GM12878 (cell line): ENCODE measurements around the gene MYO9B. TPM values are rescaled to one million over a fixed set of nuclear protein-coding genes. Genes with fewer than 3 reads are reported as not detected.

Experiments
- KAT2A ChIP-seq: conservative IDR thresholded peaks from 2 replicates; pipeline ENCODE4 v1.6.1; 2011; ENCODE audit warnings: low read depth, low read length; ENCODE audit not compliant: control insufficient read depth
- KDM1A ChIP-seq: fragments of 200-600 bp; sonication (generic); IDR thresholded peaks from 2 replicates; pipeline ENCODE4 v1.6.1; 2016; ENCODE audit warnings: borderline replicate concordance
- MYC ChIP-seq: IDR thresholded peaks from 2 replicates; pipeline ENCODE4 v1.6.1; 2011; ENCODE audit warnings: mild to moderate bottlenecking, low read length, moderate library complexity, inconsistent platforms; ENCODE audit not compliant: insufficient read depth, insufficient replicate concordance, insufficient read length, severe bottlenecking
- POLR2AphosphoS5 ChIP-seq: IDR thresholded peaks from 2 replicates; pipeline ENCODE4 v1.6.1; 2011; ENCODE audit warnings: mild to moderate bottlenecking, low read length, inconsistent platforms
- SMAD5 ChIP-seq: IDR thresholded peaks from 2 replicates; pipeline ENCODE4 v1.6.1; 2016; ENCODE audit warnings: antibody characterized with exemption, low read depth
- STAT1 ChIP-seq: fragments of 450-650 bp; conservative IDR thresholded peaks from 2 replicates; pipeline ENCODE4 v1.6.1; 2014; ENCODE audit warnings: antibody characterized with exemption, mild to moderate bottlenecking
- polyA plus RNA-seq, 11 experiments: library from polyadenylated mRNA; depleted of rRNA in 4 of 11; unstranded in 6 of 11; stranded (reverse) in 5 of 11; fragments of >200 nt; fragmentation: Nextera tagmentation in 4 of 11; fragmentation: Illumina TruSeq in 1 of 11; extraction: Ambion mirVana in 4 of 11; extraction: Trizol in 1 of 11; gene quantifications; 1 replicate in 1 of 11; 2 replicates in 10 of 11; pipeline versions ENCODE4 v1.2.1 to v1.2.3, GENCODE V29; 2011 to 2016; ENCODE audit warnings: inconsistent platforms in 2 of 11, missing spikeins in 2 of 11, low read depth in 1 of 11
- total RNA-seq, 4 experiments: library from RNA; depleted of rRNA in 3 of 4; stranded (reverse); fragments of >200 nt in 3 of 4; fragmentation: Illumina TruSeq in 1 of 4; extraction: Trizol in 1 of 4; gene quantifications; 2 replicates each; pipeline versions ENCODE4 v1.2.1 to v1.2.3, GENCODE V29; 2013 to 2021
- TF ChIP-seq, protein P1 (sequence below): fragments of 450-650 bp; formaldehyde crosslinking; IDR thresholded peaks from 2 replicates; pipeline ENCODE4 v1.4.0; 2020; ENCODE audit warnings: mild to moderate bottlenecking, moderate library complexity
- TF ChIP-seq, protein P2 (sequence below): fragments of 450-650 bp; IDR thresholded peaks from 2 replicates; pipeline ENCODE4 v1.6.1; 2017; ENCODE audit warnings: mild to moderate bottlenecking, moderate library complexity
- TF ChIP-seq, protein P3 (sequence below): IDR thresholded peaks from 2 replicates; pipeline ENCODE4 v1.6.1; 2011; ENCODE audit warnings: mild to moderate bottlenecking, low read depth, low read length, moderate library complexity; ENCODE audit not compliant: insufficient replicate concordance
- TF ChIP-seq, protein P4 (sequence below): IDR thresholded peaks from 2 replicates; pipeline ENCODE4 v1.6.1; 2012; ENCODE audit warnings: improper control_type of control experiment, low read depth, low read length; ENCODE audit not compliant: insufficient replicate concordance
- TF ChIP-seq, protein P5 (sequence below): fragments of 450-650 bp; IDR thresholded peaks from 2 replicates; pipeline ENCODE4 v1.6.1; 2016; ENCODE audit warnings: mild to moderate bottlenecking

MYO9B gene
- total and polyA plus RNA-seq, 10 of the 15 experiments (the other 5 are each of a cell fraction or from before 2014, with no cell fraction given), result 5.4 to 165 (median 45.8) TPM

DNA sequence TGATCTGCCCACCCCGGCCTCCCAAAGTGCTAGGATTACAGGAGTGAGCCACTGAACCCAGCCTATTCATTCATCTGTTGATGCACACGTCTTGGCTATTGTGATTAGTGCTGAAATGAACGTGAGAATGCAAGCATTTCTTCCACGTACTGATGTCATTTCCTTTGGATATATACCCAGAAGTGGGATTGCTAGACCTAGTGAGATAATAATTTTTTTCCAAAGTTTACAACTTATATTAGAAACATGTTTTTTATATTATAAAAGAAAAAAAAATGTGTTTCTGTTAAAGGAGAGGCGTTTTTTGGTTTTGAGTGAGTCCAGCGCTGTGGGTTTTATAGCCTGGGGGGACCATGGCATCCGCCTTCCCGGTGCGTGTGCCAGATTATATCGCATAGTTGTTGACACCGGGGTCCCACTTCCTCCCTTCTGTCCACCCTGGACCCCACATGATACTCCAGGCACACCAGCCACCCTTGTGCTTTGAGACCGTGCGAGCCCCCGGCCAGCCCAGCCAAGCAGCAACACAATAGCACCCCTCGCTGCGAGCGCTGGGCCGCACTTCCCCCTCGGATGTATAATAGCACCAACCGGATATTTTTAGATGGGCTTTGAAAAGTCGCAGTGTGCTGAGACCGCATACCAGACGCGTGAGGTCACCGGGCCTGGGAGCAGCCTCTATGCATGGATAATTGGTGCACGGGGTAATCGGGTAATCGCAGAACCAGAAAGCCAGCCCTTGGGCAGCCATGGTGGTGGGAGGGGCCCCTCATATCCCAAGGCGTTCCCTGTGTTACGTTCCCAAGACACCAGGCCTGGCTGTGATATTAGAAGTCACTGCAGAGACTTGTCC, 59.6 kb downstream of the MYO9B start (continued):
- TF ChIP-seq, protein P1, sequence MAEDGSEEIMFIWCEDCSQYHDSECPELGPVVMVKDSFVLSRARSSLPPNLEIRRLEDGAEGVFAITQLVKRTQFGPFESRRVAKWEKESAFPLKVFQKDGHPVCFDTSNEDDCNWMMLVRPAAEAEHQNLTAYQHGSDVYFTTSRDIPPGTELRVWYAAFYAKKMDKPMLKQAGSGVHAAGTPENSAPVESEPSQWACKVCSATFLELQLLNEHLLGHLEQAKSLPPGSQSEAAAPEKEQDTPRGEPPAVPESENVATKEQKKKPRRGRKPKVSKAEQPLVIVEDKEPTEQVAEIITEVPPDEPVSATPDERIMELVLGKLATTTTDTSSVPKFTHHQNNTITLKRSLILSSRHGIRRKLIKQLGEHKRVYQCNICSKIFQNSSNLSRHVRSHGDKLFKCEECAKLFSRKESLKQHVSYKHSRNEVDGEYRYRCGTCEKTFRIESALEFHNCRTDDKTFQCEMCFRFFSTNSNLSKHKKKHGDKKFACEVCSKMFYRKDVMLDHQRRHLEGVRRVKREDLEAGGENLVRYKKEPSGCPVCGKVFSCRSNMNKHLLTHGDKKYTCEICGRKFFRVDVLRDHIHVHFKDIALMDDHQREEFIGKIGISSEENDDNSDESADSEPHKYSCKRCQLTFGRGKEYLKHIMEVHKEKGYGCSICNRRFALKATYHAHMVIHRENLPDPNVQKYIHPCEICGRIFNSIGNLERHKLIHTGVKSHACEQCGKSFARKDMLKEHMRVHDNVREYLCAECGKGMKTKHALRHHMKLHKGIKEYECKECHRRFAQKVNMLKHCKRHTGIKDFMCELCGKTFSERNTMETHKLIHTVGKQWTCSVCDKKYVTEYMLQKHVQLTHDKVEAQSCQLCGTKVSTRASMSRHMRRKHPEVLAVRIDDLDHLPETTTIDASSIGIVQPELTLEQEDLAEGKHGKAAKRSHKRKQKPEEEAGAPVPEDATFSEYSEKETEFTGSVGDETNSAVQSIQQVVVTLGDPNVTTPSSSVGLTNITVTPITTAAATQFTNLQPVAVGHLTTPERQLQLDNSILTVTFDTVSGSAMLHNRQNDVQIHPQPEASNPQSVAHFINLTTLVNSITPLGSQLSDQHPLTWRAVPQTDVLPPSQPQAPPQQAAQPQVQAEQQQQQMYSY (CRISPR knock-in tag), result no peak
- TF ChIP-seq POLR2AphosphoS5, result no peak
- TF ChIP-seq, protein P2, sequence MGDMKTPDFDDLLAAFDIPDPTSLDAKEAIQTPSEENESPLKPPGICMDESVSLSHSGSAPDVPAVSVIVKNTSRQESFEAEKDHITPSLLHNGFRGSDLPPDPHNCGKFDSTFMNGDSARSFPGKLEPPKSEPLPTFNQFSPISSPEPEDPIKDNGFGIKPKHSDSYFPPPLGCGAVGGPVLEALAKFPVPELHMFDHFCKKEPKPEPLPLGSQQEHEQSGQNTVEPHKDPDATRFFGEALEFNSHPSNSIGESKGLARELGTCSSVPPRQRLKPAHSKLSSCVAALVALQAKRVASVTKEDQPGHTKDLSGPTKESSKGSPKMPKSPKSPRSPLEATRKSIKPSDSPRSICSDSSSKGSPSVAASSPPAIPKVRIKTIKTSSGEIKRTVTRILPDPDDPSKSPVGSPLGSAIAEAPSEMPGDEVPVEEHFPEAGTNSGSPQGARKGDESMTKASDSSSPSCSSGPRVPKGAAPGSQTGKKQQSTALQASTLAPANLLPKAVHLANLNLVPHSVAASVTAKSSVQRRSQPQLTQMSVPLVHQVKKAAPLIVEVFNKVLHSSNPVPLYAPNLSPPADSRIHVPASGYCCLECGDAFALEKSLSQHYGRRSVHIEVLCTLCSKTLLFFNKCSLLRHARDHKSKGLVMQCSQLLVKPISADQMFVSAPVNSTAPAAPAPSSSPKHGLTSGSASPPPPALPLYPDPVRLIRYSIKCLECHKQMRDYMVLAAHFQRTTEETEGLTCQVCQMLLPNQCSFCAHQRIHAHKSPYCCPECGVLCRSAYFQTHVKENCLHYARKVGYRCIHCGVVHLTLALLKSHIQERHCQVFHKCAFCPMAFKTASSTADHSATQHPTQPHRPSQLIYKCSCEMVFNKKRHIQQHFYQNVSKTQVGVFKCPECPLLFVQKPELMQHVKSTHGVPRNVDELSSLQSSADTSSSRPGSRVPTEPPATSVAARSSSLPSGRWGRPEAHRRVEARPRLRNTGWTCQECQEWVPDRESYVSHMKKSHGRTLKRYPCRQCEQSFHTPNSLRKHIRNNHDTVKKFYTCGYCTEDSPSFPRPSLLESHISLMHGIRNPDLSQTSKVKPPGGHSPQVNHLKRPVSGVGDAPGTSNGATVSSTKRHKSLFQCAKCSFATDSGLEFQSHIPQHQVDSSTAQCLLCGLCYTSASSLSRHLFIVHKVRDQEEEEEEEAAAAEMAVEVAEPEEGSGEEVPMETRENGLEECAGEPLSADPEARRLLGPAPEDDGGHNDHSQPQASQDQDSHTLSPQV, result 0 out of 2 replicates have a peak, but pooled peaks have one; percentile 12
- no peak for TF ChIP-seq MYC
- TF ChIP-seq KDM1A, result no peak
- TF ChIP-seq STAT1, result no peak
- TF ChIP-seq, protein P3, sequence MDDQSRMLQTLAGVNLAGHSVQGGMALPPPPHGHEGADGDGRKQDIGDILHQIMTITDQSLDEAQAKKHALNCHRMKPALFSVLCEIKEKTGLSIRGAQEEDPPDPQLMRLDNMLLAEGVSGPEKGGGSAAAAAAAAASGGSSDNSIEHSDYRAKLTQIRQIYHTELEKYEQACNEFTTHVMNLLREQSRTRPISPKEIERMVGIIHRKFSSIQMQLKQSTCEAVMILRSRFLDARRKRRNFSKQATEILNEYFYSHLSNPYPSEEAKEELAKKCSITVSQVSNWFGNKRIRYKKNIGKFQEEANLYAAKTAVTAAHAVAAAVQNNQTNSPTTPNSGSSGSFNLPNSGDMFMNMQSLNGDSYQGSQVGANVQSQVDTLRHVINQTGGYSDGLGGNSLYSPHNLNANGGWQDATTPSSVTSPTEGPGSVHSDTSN, result no peak
- no peak for TF ChIP-seq SMAD5
- TF ChIP-seq KAT2A, result no peak
- TF ChIP-seq, protein P4, sequence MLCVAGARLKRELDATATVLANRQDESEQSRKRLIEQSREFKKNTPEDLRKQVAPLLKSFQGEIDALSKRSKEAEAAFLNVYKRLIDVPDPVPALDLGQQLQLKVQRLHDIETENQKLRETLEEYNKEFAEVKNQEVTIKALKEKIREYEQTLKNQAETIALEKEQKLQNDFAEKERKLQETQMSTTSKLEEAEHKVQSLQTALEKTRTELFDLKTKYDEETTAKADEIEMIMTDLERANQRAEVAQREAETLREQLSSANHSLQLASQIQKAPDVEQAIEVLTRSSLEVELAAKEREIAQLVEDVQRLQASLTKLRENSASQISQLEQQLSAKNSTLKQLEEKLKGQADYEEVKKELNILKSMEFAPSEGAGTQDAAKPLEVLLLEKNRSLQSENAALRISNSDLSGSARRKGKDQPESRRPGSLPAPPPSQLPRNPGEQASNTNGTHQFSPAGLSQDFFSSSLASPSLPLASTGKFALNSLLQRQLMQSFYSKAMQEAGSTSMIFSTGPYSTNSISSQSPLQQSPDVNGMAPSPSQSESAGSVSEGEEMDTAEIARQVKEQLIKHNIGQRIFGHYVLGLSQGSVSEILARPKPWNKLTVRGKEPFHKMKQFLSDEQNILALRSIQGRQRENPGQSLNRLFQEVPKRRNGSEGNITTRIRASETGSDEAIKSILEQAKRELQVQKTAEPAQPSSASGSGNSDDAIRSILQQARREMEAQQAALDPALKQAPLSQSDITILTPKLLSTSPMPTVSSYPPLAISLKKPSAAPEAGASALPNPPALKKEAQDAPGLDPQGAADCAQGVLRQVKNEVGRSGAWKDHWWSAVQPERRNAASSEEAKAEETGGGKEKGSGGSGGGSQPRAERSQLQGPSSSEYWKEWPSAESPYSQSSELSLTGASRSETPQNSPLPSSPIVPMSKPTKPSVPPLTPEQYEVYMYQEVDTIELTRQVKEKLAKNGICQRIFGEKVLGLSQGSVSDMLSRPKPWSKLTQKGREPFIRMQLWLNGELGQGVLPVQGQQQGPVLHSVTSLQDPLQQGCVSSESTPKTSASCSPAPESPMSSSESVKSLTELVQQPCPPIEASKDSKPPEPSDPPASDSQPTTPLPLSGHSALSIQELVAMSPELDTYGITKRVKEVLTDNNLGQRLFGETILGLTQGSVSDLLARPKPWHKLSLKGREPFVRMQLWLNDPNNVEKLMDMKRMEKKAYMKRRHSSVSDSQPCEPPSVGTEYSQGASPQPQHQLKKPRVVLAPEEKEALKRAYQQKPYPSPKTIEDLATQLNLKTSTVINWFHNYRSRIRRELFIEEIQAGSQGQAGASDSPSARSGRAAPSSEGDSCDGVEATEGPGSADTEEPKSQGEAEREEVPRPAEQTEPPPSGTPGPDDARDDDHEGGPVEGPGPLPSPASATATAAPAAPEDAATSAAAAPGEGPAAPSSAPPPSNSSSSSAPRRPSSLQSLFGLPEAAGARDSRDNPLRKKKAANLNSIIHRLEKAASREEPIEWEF, result no peak
- TF ChIP-seq, protein P5, sequence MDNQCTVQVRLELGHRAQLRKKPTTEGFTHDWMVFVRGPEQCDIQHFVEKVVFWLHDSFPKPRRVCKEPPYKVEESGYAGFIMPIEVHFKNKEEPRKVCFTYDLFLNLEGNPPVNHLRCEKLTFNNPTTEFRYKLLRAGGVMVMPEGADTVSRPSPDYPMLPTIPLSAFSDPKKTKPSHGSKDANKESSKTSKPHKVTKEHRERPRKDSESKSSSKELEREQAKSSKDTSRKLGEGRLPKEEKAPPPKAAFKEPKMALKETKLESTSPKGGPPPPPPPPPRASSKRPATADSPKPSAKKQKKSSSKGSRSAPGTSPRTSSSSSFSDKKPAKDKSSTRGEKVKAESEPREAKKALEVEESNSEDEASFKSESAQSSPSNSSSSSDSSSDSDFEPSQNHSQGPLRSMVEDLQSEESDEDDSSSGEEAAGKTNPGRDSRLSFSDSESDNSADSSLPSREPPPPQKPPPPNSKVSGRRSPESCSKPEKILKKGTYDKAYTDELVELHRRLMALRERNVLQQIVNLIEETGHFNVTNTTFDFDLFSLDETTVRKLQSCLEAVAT, result peak; percentile 54; the same call in 1 of the 2 replicates
